Dermis blood vessel endothelial cell (primary cell): Measurements from ENCODE around the gene SHOX. TPM values are rescaled to one million over a fixed set of nuclear protein-coding genes. Genes with fewer than 3 reads are reported as not detected.
"Not testable (repeated sequence)": the region's sequence is repeated elsewhere in the genome, so short reads cannot be mapped to it uniquely, and the experiment has no call there.

Experiments used
- DNase-seq: peaks from one replicate; pipeline ENCODE4 v3.0.0; 2010
- total RNA-seq: library from RNA; depleted of rRNA; stranded (reverse); fragments of >200 nt; gene quantifications from 2 replicates; pipeline ENCODE4 v1.2.3, GENCODE V29; 2014

Gene SHOX
- total RNA-seq: not detected in 2 replicates

DNA sequence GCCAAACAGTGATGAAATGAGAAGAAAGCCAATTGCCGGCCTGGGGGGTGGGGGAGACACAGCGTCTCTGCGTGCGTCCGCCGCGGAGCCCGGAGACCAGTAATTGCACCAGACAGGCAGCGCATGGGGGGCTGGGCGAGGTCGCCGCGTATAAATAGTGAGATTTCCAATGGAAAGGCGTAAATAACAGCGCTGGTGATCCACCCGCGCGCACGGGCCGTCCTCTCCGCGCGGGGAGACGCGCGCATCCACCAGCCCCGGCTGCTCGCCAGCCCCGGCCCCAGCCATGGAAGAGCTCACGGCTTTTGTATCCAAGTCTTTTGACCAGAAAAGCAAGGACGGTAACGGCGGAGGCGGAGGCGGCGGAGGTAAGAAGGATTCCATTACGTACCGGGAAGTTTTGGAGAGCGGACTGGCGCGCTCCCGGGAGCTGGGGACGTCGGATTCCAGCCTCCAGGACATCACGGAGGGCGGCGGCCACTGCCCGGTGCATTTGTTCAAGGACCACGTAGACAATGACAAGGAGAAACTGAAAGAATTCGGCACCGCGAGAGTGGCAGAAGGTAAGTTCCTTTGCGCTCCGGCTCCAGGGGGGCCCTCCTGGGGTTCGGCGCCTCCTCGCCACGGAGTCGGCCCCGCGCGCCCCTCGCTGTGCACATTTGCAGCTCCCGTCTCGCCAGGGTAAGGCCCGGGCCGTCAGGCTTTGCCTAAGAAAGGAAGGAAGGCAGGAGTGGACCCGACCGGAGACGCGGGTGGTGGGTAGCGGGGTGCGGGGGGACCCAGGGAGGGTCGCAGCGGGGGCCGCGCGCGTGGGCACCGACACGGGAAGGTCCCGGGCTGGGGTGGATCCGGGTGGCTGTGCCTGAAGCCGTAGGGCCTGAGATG, at the start of gene SHOX:
Gene SHOX (plus strand): TSS at position 180 of the 885 bp plus-strand sequence. CDS start 107 bp downstream, at position 287.
- DNase-seq: no peak

DNA sequence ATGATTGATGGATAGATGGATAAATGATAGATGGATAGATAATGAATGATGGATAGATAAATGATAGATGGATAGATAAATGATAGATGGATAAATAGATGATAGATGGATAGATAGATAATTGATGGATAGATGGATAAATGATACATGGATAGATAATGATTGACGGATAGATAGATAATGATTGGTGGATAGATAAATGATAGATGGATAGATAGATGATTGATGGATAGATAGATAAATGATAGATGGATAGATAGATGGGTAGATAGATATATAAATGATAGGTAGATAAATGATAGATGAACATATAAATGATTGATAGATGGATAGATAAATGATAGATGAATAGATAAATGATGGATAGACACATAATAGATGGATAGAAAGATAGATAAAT, 49.5 kb upstream of the SHOX start:
- no peak for DNase-seq

DNA sequence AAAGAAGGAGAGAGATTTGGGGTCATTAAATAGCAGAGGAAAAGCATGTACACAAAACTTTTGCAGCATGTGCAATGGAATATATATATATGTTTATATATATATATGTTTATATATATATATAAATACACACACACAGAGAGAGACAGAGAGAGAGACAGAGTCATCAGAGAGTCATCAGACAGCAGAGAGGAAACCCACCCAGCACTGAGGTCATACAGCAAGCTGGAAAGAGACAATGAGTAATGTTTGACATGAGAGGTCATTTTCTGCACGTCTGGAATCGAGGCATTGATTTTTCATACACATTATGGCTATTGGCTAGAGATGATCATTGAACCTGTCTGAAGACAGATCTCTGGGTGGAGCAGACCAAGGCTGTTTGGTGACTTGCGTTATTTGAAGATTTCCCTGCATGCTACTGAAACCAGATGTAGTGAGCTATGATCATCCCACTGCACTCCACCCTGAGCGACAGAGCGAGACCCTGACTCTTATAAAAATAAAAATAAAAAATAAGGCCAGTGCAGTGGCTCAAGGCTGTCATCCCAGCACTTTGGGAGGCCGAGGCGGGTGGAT, 48.8 kb upstream of the SHOX start:
- DNase-seq: no peak

DNA sequence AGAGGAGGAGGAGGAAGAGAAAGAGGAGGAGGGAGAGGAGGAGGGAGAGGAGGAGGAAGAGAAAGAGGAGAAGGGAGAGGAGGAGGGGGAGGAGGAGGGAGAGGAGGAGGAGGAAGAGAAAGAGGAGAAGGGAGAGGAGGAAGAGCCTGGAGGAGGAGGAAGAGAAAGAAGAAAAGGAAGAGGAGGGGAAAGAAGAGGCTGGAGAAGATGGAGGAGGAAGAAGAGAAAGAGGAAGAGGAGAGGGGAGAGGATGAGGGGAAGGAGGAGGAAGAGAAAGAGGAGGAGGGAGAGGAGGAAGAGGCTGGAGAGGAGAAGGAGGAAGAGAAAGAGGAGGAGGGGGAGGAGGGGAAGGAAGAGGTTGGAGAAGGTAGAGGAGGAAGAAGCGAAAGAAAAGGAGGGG, 46.0 kb upstream of the SHOX start:
- DNase-seq: no peak

DNA sequence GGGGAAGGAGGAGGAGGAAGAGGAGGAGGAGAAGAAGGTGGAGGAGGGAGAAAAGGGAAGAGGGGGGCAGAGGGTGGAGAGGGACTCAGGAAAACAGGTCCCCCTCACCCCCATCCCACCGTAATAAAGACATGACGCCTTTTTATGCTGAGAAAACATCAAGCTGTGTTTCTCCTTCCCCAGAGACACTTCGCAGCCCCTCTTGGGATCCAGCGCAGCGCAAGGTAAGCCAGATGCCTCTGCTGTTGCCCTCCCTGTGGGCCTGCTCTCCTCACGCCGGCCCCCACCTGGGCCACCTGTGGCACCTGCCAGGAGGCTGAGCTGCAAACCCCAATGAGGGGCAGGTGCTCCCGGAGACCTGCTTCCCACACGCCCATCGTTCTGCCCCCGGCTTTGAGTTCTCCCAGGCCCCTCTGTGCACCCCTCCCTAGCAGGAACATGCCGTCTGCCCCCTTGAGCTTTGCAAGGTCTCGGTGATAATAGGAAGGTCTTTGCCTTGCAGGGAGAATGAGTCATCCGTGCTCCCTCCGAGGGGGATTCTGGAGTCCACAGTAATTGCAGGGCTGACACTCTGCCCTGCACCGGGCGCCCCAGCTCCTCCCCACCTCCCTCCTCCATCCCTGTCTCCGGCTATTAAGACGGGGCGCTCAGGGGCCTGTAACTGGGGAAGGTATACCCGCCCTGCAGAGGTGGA, 45.3 kb upstream of the SHOX start:
- DNase-seq: no peak

DNA sequence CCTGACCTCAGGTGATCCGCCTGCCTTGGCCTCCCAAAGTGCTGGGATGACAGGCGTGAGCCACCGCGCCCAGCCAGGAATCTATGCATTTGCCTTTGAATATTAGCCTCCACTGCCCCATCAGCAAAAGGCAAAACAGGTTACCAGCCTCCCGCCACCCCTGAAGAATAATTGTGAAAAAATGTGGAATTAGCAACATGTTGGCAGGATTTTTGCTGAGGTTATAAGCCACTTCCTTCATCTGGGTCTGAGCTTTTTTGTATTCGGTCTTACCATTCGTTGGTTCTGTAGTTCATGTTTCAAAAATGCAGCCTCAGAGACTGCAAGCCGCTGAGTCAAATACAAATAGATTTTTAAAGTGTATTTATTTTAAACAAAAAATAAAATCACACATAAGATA, 44.2 kb upstream of the SHOX start:
- no peak for DNase-seq

DNA sequence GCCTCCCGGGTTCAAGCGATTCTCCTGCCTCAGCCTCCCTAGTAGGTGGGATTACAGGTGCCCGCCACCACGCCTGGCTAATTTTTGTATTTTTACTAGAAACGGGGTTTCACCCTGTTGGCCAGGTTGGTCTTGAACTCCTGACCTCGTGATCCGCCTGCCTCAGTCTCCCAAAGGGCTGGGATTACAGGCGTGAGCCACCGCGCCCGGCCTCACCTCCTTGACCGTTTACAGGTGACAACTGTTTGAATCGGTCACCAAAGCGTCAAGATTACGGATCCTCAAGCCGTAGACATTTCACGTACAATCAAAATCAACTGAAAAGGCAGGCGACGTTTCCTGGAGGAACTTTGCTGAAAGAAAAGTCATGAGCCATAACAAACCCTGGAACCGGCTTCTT, 41.3 kb upstream of the SHOX start:
- DNase-seq: not testable (repeated sequence)

DNA sequence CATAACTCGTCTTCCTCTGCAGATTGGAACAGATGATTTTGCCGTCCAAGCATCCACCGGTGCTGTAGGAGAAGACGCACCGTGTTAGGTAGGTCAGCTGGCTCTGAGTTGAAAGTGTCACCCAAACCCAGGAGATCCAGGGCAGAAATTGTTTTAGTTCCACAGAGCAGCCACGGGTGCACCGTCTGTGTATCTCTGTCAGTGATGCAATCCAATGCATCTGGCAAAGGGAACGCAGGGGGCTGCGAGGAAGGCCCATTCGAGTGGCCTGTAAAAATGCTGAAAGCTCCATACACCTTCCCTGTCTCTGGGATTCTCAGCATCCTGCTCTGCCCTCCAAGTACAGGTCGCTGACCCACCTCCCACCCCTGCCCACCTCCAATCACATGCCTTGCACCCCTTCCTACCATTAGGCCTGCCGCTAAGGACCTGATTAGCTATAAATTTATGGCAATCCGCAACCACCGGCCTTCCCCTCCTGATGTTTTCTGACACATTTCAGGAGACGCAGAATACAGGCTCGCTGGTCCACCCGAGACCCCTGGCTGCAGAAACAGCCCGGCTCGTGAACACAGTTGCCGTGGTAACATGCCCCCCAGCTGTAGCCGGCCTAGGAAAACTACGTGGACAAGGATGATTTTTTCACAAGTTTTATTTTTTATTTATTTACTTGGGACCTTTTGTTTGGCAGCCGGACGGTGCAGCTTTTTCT, 39.7 kb upstream of the SHOX start:
- DNase-seq: no peak

DNA sequence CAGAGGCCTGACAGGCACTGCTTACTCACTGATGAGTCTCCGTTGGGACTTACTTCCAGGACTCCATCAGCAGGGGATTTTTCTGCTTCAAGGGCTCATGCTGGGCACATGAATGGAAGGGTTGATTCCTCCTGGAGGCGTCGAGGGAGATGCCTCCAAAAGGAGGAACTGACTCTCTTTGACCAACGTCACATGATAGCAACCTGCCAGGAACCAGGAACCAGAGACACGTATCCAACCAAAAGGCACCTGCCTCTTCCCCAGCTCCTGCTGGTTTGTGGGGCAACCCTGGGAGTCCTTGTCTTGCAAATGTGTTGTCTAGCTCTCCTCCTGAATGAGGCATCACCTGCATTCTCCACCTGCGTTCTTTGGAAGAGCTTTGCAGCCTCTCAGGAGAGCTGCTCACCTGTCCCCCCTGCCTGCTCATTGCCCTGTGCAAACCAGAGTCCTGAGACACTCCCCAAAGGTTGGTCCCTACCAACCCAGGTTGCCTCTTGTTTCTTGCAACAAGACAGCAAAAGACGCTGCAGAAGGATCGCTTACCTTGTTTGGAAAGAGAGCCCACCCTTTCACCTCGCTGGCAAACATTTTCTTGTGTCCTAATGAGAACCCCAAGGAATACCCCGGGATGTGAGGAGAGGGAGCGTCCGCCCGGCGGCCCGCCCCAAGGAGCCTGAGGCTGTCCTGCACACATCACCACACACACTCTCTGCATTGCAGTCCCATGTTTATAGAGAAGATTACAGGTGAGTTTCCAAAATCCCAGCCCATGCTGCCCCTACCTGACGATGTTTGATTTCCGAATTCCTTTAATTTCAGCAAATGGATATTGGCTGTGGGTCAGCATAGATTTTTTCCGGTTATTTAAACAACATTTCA, 30.5 kb upstream of the SHOX start:
- DNase-seq: no peak

DNA sequence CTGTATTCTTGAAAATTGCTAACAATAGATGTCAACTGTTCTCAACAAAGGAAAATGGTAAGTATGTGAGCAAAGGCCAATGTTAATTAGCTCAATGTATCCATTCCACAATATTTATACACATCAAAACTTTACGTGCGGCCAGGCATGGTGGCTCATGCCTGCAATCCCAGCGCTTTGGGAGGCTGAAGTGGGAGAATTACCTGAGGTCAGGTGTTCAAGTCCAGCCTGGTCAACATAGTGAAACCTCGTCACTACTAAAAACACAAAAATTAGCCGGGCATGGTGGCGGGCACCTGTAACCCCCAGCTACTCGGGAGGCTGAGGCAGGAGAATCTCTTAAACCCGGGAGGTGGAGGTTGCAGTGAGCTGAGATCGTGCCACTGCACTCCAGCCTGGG, 27.6 kb upstream of the SHOX start:
- DNase-seq: not testable (repeated sequence)

DNA sequence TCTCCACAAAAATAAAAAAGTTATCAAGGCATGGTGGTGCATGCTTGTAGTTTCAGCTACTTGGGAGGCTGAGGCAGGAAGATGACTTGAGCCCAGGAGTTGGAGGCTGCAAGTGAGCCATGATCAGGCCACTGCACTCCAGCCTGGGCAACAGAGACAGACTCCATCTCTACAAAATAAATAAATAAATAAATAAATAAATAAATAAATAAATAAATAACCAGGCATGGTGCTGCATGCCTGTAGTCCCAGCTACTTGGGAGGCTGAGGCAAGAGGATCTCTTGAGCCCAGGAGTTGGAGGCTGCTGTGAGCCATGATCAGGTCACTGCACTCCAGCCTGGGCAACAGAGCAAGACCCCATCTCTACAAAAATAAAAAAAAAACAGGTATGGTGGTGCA, 26.0 kb upstream of the SHOX start:
- not testable (repeated sequence) for DNase-seq

DNA sequence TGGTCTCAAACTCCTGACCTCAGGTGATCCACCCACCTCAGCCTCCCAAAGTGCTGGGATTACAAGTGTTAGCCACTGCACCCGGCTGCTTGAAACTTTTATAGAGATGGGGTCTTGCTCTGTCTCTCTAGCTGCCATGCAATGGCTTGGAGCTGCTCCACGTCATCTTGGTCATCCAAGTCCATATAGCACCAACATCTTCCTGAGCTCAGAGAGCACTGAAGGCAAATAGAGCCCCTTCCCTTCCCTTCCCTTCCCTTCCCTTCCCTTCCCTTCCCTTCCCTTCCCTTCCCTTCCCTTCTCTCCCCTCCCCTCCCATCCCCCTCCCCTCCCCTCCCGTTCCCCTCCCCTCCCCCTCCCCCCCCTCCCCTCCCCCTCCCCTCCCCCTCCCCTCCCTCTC, 22.5 kb upstream of the SHOX start:
- not testable (repeated sequence) for DNase-seq

DNA sequence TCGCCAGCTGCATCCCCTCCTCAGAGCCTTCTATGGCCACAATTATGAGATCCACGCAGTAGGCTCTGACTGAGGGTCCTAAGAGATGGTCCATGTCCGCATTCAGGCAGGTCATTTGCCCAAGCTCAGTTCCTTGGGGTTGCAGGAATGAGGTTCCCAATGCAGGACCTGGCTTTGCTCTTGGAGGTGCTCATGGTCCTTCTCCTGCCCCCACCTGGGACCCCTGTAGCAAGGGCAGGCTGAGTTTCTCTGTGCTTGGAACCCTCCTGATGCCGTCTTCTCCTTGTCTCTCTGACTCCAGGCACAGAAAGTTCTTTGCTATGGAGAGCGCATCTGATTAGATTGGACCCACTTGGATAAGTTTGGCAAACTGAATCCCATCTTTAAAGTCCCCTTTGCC, 16.5 kb upstream of the SHOX start:
- DNase-seq: no peak

DNA sequence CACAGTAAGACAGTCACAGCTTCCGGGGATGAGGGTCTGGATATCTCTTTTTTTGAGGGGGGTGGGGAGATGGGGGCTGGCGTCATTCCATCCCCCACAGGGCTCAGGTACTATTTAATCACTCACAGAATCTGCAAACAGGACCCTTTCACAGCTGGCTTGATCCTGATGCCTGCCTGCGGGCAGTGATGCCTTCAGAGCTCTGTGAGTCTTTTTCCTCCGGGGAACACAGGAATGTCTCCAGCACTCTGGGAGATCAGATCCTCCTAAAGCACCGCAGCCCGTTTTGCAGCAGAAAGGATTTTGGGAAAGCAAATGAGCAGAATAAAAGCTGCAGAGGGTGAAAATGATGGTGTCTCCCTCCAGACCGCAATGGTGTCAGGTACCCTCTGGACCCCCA, 13.2 kb upstream of the SHOX start:
- no peak for DNase-seq

DNA sequence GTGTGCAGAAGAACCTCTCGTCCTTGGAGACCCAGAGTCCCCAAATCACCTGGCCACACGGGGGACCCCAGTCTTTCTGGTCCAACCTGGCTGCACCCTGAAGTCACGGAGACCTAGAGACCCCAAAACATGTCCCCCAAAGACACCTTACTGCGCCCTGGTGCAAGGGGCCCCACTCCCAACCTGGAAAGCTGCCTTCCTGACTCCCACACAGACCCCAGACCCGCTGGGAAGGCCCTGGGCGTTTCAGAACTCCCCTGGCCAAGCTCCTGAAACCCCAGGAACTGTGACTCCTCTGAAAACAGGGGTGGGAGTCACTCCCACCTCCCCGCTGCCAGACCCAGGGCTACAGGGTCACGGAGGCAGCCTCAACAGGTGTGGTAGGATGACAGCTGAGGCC, 12.7 kb upstream of the SHOX start:
- DNase-seq: no peak

DNA sequence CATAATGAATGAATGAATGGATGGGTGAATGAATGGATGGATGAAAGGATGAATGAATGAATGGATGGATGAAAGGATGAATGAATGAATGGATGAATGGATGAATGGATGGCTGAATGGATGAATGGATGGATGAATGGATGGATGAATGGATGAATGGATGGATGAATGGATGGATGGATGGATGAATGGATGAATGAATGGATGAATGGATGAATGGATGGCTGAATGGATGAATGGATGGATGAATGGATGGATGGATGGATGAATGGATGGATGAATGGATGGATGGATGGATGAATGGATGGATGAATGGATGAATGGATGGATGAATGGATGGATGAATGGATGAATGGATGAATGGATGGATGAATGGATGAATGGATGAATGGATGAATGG, 12.3 kb upstream of the SHOX start:
- DNase-seq: not testable (repeated sequence)

DNA sequence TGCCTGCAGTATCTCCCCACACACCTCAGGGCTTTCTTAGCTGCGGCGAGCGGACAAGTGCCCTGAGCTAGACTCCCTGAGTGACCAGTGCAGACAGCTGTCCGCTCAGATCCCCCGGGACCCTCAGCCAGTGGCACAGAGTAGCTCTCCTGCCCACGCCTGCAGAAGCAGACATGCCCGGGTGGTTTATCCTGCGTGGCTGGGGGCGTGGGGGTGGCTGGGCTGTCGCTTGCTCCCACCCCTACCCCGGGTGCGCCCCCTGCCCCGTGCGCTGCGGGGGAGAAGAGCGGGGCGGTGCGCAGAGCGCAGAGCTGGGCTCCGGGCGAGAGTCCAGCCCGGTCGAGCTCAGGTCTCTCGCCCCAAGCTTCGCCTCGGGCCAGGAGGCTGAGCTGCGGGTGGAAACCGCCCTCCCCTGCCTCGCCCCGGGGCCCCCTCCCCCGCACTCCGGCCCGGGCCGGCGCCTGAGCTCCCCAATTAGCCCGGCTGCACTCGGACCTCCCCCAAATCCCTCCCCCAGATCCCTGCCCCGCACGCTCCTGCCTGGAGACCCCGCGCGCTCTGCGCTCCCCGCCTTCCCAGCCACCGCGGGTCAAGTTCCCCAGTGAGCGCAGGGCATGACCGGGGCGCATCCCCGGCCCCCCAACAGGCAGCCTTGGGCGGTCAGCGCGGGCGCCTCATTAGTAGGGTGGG, 11.7 kb upstream of the SHOX start:
- no peak for DNase-seq

DNA sequence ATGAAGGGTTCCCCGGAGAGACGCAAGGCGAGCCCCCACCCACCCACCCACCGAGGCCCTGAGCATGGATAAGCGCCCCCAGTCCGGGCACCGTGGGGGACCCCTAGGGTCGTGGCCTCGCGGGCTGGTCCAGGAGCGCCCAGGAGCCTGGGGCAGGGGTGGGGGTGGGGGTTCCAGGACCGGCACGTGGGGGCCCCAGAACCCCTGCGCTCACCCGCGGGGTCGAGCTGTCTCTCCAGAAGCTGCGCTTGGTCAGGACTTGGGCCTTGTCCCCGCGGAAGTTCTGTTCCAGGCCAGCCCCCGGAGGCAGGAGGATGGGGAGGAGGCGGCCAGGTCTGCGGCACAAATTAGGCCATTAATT, 11.2 kb upstream of the SHOX start:
- DNase-seq: no peak

DNA sequence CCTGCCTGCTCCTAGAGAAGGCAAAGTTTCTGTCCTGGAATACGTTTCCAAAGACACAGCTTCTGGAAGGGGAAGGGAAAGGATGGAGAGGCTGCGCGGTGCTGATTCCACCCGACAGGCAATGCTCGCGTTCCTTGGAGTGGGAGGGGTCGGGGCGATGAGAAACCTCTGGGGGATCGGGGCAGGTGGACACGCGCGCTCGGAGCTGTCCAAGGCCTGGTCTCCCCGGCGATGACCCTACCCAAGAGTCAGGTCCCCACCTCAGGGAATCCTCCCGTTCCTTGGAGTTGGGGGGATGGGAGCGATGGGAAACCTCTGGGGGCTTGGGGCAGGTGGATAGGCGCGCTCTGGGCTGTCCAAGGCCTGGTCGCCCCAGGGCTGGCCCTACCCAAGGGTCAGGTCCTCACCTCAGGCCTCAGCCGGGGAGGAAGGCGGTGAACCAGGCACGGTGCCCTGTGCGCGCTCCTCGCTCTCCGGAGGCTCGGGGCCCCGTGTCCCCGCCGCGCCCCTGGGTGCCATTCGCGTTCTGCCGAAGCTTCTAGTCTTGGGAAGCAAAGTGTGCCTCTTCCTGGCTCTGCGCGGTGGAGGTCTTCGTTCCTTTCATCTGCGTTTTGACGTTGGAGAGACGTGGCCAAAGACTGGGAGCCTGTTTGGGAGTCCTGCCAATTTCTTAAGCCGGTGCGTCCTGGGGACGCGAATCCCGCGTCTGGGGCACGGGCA, 10.6 kb upstream of the SHOX start:
- no peak for DNase-seq

DNA sequence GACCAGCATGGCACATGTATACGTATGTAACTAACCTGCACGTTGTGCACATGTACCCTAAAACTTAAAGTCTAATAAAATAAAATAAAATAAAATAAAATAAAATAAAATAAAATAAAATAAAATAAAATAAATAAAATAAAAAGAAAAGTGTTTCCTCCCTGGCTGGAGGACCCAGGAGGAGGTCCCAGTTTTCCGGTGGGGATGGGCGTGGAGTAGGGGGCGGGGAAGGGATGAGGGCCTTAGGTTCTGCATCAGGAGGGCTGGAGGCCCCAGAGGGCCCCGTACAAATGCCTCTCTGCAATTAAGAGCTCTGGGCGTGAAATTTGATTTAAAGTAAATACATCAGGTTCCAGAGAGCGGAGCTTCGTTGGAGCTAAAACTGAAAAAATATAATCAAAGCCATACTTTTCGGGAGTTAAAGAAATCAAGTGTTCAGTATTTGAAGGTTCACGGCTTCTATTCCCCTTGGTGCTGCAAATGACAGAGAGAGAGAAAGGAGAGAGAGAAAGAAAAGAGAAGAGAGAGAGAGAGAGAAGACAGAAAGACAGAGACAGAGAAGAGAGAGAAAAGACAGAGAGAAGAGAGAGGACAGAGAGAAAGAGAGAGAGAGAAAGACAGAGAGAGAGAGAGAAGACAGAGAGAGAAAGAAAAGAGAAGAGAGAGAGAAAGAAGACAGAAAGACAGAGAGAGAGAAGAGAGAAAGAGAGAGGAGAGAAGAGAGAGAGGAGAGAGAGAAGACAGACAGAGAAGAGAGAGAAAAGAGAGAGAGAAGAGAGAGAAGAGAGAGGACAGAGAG, 8.7 kb upstream of the SHOX start:
- no peak for DNase-seq
